Hepatocyte (in vitro differentiated cells): Measurements from ENCODE around the gene PPP2R2B.

Source experiments
- EZH2 ChIP-seq: fragments of 200-600 bp; sonication (generic); IDR thresholded peaks from 2 replicates; pipeline ENCODE4 v1.6.1; 2016; ENCODE audit warnings: antibody characterized with exemption, mild to moderate bottlenecking, borderline replicate concordance
- TF ChIP-seq, protein P1 (sequence below): fragments of 200-600 bp; sonication (generic); IDR thresholded peaks from 2 replicates; pipeline ENCODE4 v1.5.1; 2016; ENCODE audit warnings: antibody characterized with exemption, mild to moderate bottlenecking; ENCODE audit not compliant: poor library complexity

DNA sequence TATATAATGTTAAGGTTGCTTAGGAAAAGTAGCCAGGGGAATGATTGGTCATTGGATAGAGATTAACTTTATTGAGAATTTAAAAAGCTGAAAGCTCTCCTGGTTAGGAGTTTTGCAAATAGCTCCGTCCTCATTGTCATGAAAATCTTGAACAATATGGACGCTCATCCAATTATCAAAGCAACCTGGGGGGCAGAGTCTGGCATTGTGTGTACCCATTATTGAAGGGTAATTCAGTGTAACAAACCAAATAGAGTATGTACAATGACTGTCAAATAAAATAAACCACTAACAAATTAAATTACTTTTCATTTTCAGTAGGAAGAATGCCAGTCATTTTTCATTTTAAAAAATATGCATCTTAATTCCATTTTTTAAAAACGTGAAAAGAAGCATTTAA is 218.6 kb downstream of the PPP2R2B start:
- TF ChIP-seq, protein P1, sequence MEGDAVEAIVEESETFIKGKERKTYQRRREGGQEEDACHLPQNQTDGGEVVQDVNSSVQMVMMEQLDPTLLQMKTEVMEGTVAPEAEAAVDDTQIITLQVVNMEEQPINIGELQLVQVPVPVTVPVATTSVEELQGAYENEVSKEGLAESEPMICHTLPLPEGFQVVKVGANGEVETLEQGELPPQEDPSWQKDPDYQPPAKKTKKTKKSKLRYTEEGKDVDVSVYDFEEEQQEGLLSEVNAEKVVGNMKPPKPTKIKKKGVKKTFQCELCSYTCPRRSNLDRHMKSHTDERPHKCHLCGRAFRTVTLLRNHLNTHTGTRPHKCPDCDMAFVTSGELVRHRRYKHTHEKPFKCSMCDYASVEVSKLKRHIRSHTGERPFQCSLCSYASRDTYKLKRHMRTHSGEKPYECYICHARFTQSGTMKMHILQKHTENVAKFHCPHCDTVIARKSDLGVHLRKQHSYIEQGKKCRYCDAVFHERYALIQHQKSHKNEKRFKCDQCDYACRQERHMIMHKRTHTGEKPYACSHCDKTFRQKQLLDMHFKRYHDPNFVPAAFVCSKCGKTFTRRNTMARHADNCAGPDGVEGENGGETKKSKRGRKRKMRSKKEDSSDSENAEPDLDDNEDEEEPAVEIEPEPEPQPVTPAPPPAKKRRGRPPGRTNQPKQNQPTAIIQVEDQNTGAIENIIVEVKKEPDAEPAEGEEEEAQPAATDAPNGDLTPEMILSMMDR, result no peak
- TF ChIP-seq EZH2, result no peak
